COLO829 (cell line): ENCODE measurements around the gene AJM1.
"Not testable (repeated sequence)": the region's sequence is repeated elsewhere in the genome, so short reads cannot be mapped to it uniquely, and the experiment has no call there.

Experiments
- DNase-seq: peaks from one replicate; pipeline ENCODE4 v3.0.0; 2012; ENCODE audit warnings: low spot score

The AJM1 gene

GRCh38 chr9:136856541-136857141 is 14.4 kb downstream of the AJM1 start:
- no peak for DNase-seq

- no peak for DNase-seq
Measured at GRCh38 chr9:136857166-136857565, 14.9 kb downstream of the AJM1 start.

- DNase-seq, result no peak
Measured at GRCh38 chr9:136857581-136858412, 15.5 kb downstream of the AJM1 start.

- DNase-seq, result no peak
Measured at GRCh38 chr9:136858452-136858843, 16.2 kb downstream of the AJM1 start.

- no peak for DNase-seq
Measured at GRCh38 chr9:136858844-136859757, 16.8 kb downstream of the AJM1 start.

GRCh38 chr9:136860529-136860928 is 18.3 kb downstream of the AJM1 start:
- DNase-seq, result no peak

GRCh38 chr9:136860933-136861873 is 18.9 kb downstream of the AJM1 start:
- DNase-seq, result no peak

- DNase-seq, result no peak
Measured at GRCh38 chr9:136861874-136862457, 19.7 kb downstream of the AJM1 start.

- DNase-seq, result no peak
Measured at GRCh38 chr9:136862849-136863622, 20.8 kb downstream of the AJM1 start.

GRCh38 chr9:136863623-136864273 is 21.5 kb downstream of the AJM1 start:
- no peak for DNase-seq

- no peak for DNase-seq
Measured at GRCh38 chr9:136865041-136865767, 22.9 kb downstream of the AJM1 start.

GRCh38 chr9:136865768-136866103 is 23.5 kb downstream of the AJM1 start:
- DNase-seq, result no peak

GRCh38 chr9:136866898-136867421 is 24.7 kb downstream of the AJM1 start:
- not testable (repeated sequence) for DNase-seq

- DNase-seq, result no peak
Measured at GRCh38 chr9:136867480-136867879, 25.2 kb downstream of the AJM1 start.

GRCh38 chr9:136867917-136868316 is 25.6 kb downstream of the AJM1 start:
- no peak for DNase-seq

GRCh38 chr9:136868644-136869043 is 26.4 kb downstream of the AJM1 start:
- no peak for DNase-seq

- not testable (repeated sequence) for DNase-seq
Measured at GRCh38 chr9:136869611-136870010, 27.3 kb downstream of the AJM1 start.

GRCh38 chr9:136875155-136875554 is 32.9 kb downstream of the AJM1 start:
- DNase-seq, result no peak

- no peak for DNase-seq
Measured at GRCh38 chr9:136876476-136876875, 34.2 kb downstream of the AJM1 start.
